GM12878 (cell line): ENCODE measurements around the gene KCNK5. TPM values are rescaled to one million over a fixed set of nuclear protein-coding genes. Genes with fewer than 3 reads are reported as not detected.

ENCODE experiments used
- ATAC-seq: fragments of 200-7000 bp; cut with Tn5 transposase; 3 replicates; pipeline ENCODE4 v1.9.1; 2020; ENCODE audit warnings: mild to moderate bottlenecking, moderate library complexity
- BruUV-seq: library from RNA; stranded (reverse); fragments of 400-500 nt; replicated peaks from 2 replicates; lab custom pipeline; 2021; lab: Mats Ljungman, UMichigan
- CTCF ChIA-PET: fragments of 300-600 bp; sonication (Branson Sonifier 250); formaldehyde crosslinking; extraction: SDS; loops from one replicate; lab custom pipeline; 2021; ENCODE audit warnings: inconsistent platforms; lab: Yijun Ruan, JAX
- POLR2A ChIA-PET: fragments of 350-600 bp; formaldehyde crosslinking; extraction: SDS; loops from one replicate; lab custom pipeline; 2021; ENCODE audit warnings: inconsistent platforms; lab: Charles Lee
- RAD21 ChIA-PET: fragments of 300-600 bp; sonication (Branson Sonifier 250); formaldehyde crosslinking; loops from one replicate; lab custom pipeline; 2023; ENCODE audit warnings: antibody characterized with exemption; ENCODE audit not compliant: unreplicated experiment; lab: Charles Lee
- SMC1A ChIA-PET: fragments of 300-600 bp; sonication (Branson Sonifier 250); formaldehyde crosslinking; loops from one replicate; lab custom pipeline; 2023; ENCODE audit not compliant: unreplicated experiment, uncharacterized antibody; lab: Charles Lee
- DNase-seq: peaks from one replicate; pipeline ENCODE4 v3.0.0-alpha.2; 2011; ENCODE audit warnings: low read depth, low spot score
- FAIRE-seq: peaks from 3 replicates; lab custom pipeline; 2011; peaks lifted over from hg19 to GRCh38; lab: Jason Lieb, UNC
- H2AFZ ChIP-seq: 2 replicates; pipeline ENCODE4 v1.6.0; 2011; ENCODE audit warnings: low read depth, low read length, control low read depth; ENCODE audit not compliant: control insufficient read depth
- H3K27ac ChIP-seq: 2 replicates; pipeline ENCODE4 v1.5.1; 2011; ENCODE audit warnings: control low read depth; ENCODE audit not compliant: control insufficient read depth, insufficient read depth
- H3K27me3 ChIP-seq, 2 experiments: replicated peaks in 1 of 2; 2 replicates each; pipeline versions ENCODE4 v1.6.0 to v1.6.1; 2011; ENCODE audit warnings: low read length in 1 of 2; ENCODE audit not compliant: control insufficient read depth in 2 of 2, insufficient read depth in 2 of 2
- H3K36me3 ChIP-seq, 2 experiments: 2 replicates each; pipeline ENCODE4 v1.5.1; 2011; ENCODE audit warnings: low read length in 1 of 2; ENCODE audit not compliant: control insufficient read depth in 2 of 2, insufficient read depth in 2 of 2
- H3K4me1 ChIP-seq: 2 replicates; pipeline ENCODE4 v1.6.1; 2011; ENCODE audit warnings: mild to moderate bottlenecking, low read length, moderate library complexity, mixed read lengths; ENCODE audit not compliant: control insufficient read depth, insufficient read depth
- H3K4me2 ChIP-seq: 2 replicates; pipeline ENCODE4 v1.6.0; 2011; ENCODE audit warnings: control low read depth; ENCODE audit not compliant: control insufficient read depth, insufficient read depth
- H3K4me3 ChIP-seq: fragments of 200-600 bp; sonication (generic); 2 replicates; pipeline ENCODE4 v1.5.1; 2016
- H3K79me2 ChIP-seq: 2 replicates; pipeline ENCODE4 v1.6.0; 2011; ENCODE audit warnings: low read length; ENCODE audit not compliant: control insufficient read depth, insufficient read depth
- H3K9ac ChIP-seq: 2 replicates; pipeline ENCODE4 v1.8.0; 2011; ENCODE audit warnings: low read length, control low read depth, mixed read lengths; ENCODE audit not compliant: control insufficient read depth, insufficient read depth
- H3K9me3 ChIP-seq: replicated peaks from 3 replicates; pipeline ENCODE4 v1.5.1; 2011; ENCODE audit warnings: mild to moderate bottlenecking, low read length; ENCODE audit not compliant: control insufficient read depth, insufficient read depth
- H4K20me1 ChIP-seq: 2 replicates; pipeline ENCODE4 v1.6.0; 2011; ENCODE audit not compliant: control insufficient read depth, insufficient read depth
- ASH2L ChIP-seq: fragments of 300-600, 200-600 bp; sonication (generic); IDR thresholded peaks from 2 replicates; pipeline ENCODE4 v1.6.1; 2017; ENCODE audit warnings: low read depth, mild to moderate bottlenecking, borderline replicate concordance
- BRCA1 ChIP-seq: IDR thresholded peaks from 2 replicates; pipeline ENCODE4 v1.6.1; 2011; ENCODE audit warnings: low read depth, low read length, improper control_type of control experiment
- EZH2 ChIP-seq: IDR thresholded peaks from 2 replicates; pipeline ENCODE4 v1.6.1; 2012; ENCODE audit warnings: low read depth, mild to moderate bottlenecking, control low read depth, inconsistent platforms, low read length, borderline replicate concordance; ENCODE audit not compliant: control insufficient read depth
- GABPA ChIP-seq: IDR thresholded peaks from 2 replicates; pipeline ENCODE4 v1.6.1; 2014; ENCODE audit warnings: antibody characterized with exemption, low read depth, mild to moderate bottlenecking, inconsistent platforms
- IRF4 ChIP-seq: IDR thresholded peaks from 2 replicates; pipeline ENCODE4 v1.6.1; 2011; ENCODE audit warnings: low read depth, low read length
- LARP7 ChIP-seq: fragments of 450-650 bp; IDR thresholded peaks from 2 replicates; pipeline ENCODE4 v1.6.1; 2017; ENCODE audit warnings: mild to moderate bottlenecking
- NR2F1 ChIP-seq: fragments of 450-650 bp; conservative IDR thresholded peaks from 2 replicates; pipeline ENCODE4 v1.6.1; 2017; ENCODE audit warnings: mild to moderate bottlenecking
- POU2F2 ChIP-seq: IDR thresholded peaks from 3 replicates; pipeline ENCODE4 v1.6.1; 2011; ENCODE audit warnings: low read depth, mild to moderate bottlenecking, low read length, borderline replicate concordance
- RELB ChIP-seq: fragments of 450-650 bp; IDR thresholded peaks from 2 replicates; pipeline ENCODE4 v1.6.1; 2017; ENCODE audit warnings: low read depth, mild to moderate bottlenecking, moderate library complexity
- SMAD1 ChIP-seq: fragments of 450-650 bp; IDR thresholded peaks from 2 replicates; pipeline ENCODE4 v1.6.1; 2018; ENCODE audit warnings: mild to moderate bottlenecking, low read depth; ENCODE audit not compliant: partially characterized antibody
- TARDBP ChIP-seq: IDR thresholded peaks from 2 replicates; pipeline ENCODE4 v1.6.1; 2016; ENCODE audit warnings: borderline replicate concordance
- WGBS: methylation state at CpG from one replicate; pipeline ENCODE4 v1.1.6; 2016; ENCODE audit warnings: low lambda C conversion rate; ENCODE audit not compliant: insufficient replicate concordance, insufficient coverage; ENCODE audit errors: missing lambda C conversion rate; 5-methylcytosine and 5-hydroxymethylcytosine counted together
- in situ Hi-C: fragments of 300-500 bp; cut with MboI; formaldehyde crosslinking; loops from 9 replicates; pipeline ENCODE4 v1.14.3; 2018; ENCODE audit warnings: mixed read lengths
- intact Hi-C: fragments of 100-400 bp; cut with micrococcal nuclease; formaldehyde crosslinking; loops from one replicate; pipeline ENCODE4 v1.14.2; 2022; ENCODE audit not compliant: unreplicated experiment
- polyA plus RNA-seq, 11 experiments: library from polyadenylated mRNA; depleted of rRNA in 4 of 11; unstranded in 6 of 11; stranded (reverse) in 5 of 11; fragments of >200 nt; fragmentation: Nextera tagmentation in 4 of 11; fragmentation: Illumina TruSeq in 1 of 11; extraction: Ambion mirVana in 4 of 11; extraction: Trizol in 1 of 11; gene quantifications; 1 replicate in 1 of 11; 2 replicates in 10 of 11; pipeline versions ENCODE4 v1.2.1 to v1.2.3, GENCODE V29; 2011 to 2016; ENCODE audit warnings: inconsistent platforms in 2 of 11, missing spikeins in 2 of 11, low read depth in 1 of 11
- total RNA-seq, 4 experiments: library from RNA; depleted of rRNA in 3 of 4; stranded (reverse); fragments of >200 nt in 3 of 4; fragmentation: Illumina TruSeq in 1 of 4; extraction: Trizol in 1 of 4; gene quantifications; 2 replicates each; pipeline versions ENCODE4 v1.2.1 to v1.2.3, GENCODE V29; 2013 to 2021
- TF ChIP-seq, protein P1 (sequence below), 3 experiments: IDR thresholded peaks in 2 of 3; conservative IDR thresholded peaks in 1 of 3; 2 replicates each; pipeline ENCODE4 v1.5.1; 2011; ENCODE audit warnings: low read depth in 3 of 3, low read length in 3 of 3, mild to moderate bottlenecking in 3 of 3, control low read depth in 2 of 3, moderate library complexity in 2 of 3, inconsistent platforms in 1 of 3, mixed read lengths in 1 of 3; ENCODE audit not compliant: control insufficient read depth in 2 of 3, insufficient read depth in 1 of 3; ENCODE audit errors: extremely low read depth in 1 of 3

Gene KCNK5
- total and polyA plus RNA-seq, 10 of the 15 experiments (the other 5 are each of a cell fraction or from before 2014, with no cell fraction given): 0.11 to 4.2 (median 2.1) TPM

- ChIA-PET POLR2A (interaction anchor here (0.6 kb wide), 1 partner anchor 584 kb away, joined by 3 read pairs; no protein-coding TSS in a partner anchor), RAD21 (interaction anchor here (0.8 to 1.3 kb wide), 4 partner anchors 15 to 22 kb away, joined by 3 to 6 read pairs (median 3); no protein-coding TSS in a partner anchor), CTCF (interaction anchor here (1.4 to 1.5 kb wide), 2 partner anchors 33 to 79 kb away, joined by 3 to 4 read pairs; no protein-coding TSS in a partner anchor), SMC1A (interaction anchor here (2.1 kb wide), 1 partner anchor 16 kb away, joined by 8 read pairs; no protein-coding TSS in a partner anchor)
- Histone ChIP-seq H3K9me3 (no peaks in the 10 kb centered on the region; the same call in 2 of the 3 replicates), H3K79me2 (peaks cover 13% of the 10 kb centered on the region), H2AFZ (no peak overlapping the region), H3K36me3 (no peaks in the 10 kb centered on the region), H3K27ac (no peak overlapping the region), H4K20me1 (no peaks in the 10 kb centered on the region; the same call in 1 of the 2 replicates), H3K9ac (no peak overlapping the region), H3K4me1 (peaks cover 22% of the 10 kb centered on the region), H3K4me3 (no peak overlapping the region), H3K27me3 (no peaks in the 10 kb centered on the region), H3K4me2 (no peak overlapping the region)
- intact Hi-C loops: no loop called here
- DNase-seq (no peak), FAIRE-seq (no peak), ATAC-seq (no peak)
- in situ Hi-C loops: no loop called here
- WGBS: 50% methylated on average over 5 of the region's 5 CpGs
- TF ChIP-seq IRF4 (no peak), EZH2 (no peak), NR2F1 (no peak), TARDBP (no peak), LARP7 (no peak), SMAD1 (no peak), ASH2L (no peak), BRCA1 (no peak), GABPA (no peak), POU2F2 (no peak), RELB (no peak)
- TF ChIP-seq, protein P1, sequence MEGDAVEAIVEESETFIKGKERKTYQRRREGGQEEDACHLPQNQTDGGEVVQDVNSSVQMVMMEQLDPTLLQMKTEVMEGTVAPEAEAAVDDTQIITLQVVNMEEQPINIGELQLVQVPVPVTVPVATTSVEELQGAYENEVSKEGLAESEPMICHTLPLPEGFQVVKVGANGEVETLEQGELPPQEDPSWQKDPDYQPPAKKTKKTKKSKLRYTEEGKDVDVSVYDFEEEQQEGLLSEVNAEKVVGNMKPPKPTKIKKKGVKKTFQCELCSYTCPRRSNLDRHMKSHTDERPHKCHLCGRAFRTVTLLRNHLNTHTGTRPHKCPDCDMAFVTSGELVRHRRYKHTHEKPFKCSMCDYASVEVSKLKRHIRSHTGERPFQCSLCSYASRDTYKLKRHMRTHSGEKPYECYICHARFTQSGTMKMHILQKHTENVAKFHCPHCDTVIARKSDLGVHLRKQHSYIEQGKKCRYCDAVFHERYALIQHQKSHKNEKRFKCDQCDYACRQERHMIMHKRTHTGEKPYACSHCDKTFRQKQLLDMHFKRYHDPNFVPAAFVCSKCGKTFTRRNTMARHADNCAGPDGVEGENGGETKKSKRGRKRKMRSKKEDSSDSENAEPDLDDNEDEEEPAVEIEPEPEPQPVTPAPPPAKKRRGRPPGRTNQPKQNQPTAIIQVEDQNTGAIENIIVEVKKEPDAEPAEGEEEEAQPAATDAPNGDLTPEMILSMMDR (IDR thresholded peaks at IDR 0.05 in 2 of 3, conservative IDR thresholded peaks at IDR 0.05 in 1 of 3; ENCODE audit: control insufficient read depth in 2 of 3, extremely low read depth in 1 of 3, insufficient read depth in 1 of 3, low read depth in 3 of 3, low read length in 3 of 3): no peak
- BruUV-seq: no TSS peak
Measured at GRCh38 chr6:39223061-39223460, 6.2 kb downstream of the KCNK5 start.
